IMR-90 (cell line): ENCODE results near the gene CFAP97D2.

Experiments used
- CEBPB ChIP-seq: IDR thresholded peaks from 2 replicates; pipeline ENCODE4 v1.6.1; 2012; ENCODE audit warnings: low read depth, low read length, improper control_type of control experiment
- MXI1 ChIP-seq: IDR thresholded peaks from 2 replicates; pipeline ENCODE4 v1.6.1; 2012; ENCODE audit warnings: low read depth, mild to moderate bottlenecking, low read length, moderate library complexity, borderline replicate concordance
- POLR2A ChIP-seq: IDR thresholded peaks from 2 replicates; pipeline ENCODE4 v1.6.1; 2012; ENCODE audit warnings: mild to moderate bottlenecking, low read depth, low read length
- RAD21 ChIP-seq: IDR thresholded peaks from 2 replicates; pipeline ENCODE4 v1.6.1; 2012; ENCODE audit warnings: low read length, improper control_type of control experiment
- RCOR1 ChIP-seq: IDR thresholded peaks from 2 replicates; pipeline ENCODE4 v1.6.1; 2012; ENCODE audit warnings: mild to moderate bottlenecking, low read length, improper control_type of control experiment; ENCODE audit not compliant: insufficient replicate concordance
- SMC3 ChIP-seq: fragments of 150-350 bp; IDR thresholded peaks from 2 replicates; pipeline ENCODE4 v1.6.1; 2016; ENCODE audit warnings: low read depth, mild to moderate bottlenecking, antibody characterized with exemption, low read length, moderate library complexity
- TF ChIP-seq, protein P1 (sequence below): conservative IDR thresholded peaks from 2 replicates; pipeline ENCODE4 v1.5.1; 2012; ENCODE audit warnings: mild to moderate bottlenecking, low read depth, low read length, improper control_type of control experiment
- TF ChIP-seq, protein P2 (sequence below): fragments of 150-350 bp; IDR thresholded peaks from 2 replicates; pipeline ENCODE4 v1.6.1; 2016; ENCODE audit warnings: low read depth, mild to moderate bottlenecking, low read length, moderate library complexity, borderline replicate concordance
- TF ChIP-seq, protein P3 (sequence below): fragments of 150-350 bp; IDR thresholded peaks from 2 replicates; pipeline ENCODE4 v1.6.1; 2017; ENCODE audit warnings: mild to moderate bottlenecking, antibody characterized with exemption, low read length, low read depth

DNA sequence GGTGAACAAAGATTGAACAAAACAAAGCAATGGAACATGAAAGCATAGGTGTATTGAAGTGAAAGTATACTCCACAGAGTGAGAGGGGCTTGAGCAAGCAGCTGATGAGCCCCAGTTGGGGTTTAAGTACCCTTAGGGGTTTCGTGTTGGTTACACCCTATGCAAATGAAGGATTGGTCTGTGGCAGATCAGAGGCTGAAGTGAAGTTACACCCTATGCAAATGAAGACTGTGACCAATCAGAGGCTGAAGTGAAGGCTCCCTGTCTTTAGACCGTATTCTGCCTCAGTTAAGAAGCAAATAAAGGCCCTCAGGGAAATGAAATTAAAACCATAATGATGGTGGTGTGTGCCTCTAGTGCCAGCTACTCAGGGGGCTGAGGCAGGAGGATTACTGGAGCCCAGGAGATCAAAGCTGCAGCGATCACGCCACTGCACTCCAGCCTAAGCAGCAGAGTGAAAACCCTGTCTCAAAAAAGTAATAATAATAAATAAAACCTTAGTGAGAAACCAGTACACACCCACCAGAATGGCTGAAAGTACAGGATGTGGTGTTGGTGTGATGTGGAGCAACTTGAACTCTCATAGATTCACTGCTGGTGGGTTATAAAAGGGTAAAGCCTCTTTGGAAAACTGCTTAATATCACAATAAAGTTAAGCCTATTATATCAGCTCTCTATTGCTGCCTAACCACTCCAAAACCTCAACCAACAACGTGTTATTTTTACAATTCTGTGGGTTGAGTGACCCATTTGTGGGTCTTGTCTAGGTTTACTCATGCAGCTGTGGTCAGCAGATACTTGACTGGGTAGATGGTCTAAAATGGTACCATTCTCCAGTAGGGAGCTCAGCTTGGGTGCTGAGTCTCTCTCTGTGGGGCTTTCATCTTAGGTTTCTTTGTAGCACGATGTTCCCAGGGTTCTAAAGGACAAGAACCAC lies 89.6 kb downstream of the CFAP97D2 start:
- TF ChIP-seq RAD21 (no peak), CEBPB (no peak), POLR2A (no peak), MXI1 (no peak), RCOR1 (no peak), SMC3 (no peak)
- TF ChIP-seq, protein P1, sequence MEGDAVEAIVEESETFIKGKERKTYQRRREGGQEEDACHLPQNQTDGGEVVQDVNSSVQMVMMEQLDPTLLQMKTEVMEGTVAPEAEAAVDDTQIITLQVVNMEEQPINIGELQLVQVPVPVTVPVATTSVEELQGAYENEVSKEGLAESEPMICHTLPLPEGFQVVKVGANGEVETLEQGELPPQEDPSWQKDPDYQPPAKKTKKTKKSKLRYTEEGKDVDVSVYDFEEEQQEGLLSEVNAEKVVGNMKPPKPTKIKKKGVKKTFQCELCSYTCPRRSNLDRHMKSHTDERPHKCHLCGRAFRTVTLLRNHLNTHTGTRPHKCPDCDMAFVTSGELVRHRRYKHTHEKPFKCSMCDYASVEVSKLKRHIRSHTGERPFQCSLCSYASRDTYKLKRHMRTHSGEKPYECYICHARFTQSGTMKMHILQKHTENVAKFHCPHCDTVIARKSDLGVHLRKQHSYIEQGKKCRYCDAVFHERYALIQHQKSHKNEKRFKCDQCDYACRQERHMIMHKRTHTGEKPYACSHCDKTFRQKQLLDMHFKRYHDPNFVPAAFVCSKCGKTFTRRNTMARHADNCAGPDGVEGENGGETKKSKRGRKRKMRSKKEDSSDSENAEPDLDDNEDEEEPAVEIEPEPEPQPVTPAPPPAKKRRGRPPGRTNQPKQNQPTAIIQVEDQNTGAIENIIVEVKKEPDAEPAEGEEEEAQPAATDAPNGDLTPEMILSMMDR, result no peak
- TF ChIP-seq, protein P2, sequence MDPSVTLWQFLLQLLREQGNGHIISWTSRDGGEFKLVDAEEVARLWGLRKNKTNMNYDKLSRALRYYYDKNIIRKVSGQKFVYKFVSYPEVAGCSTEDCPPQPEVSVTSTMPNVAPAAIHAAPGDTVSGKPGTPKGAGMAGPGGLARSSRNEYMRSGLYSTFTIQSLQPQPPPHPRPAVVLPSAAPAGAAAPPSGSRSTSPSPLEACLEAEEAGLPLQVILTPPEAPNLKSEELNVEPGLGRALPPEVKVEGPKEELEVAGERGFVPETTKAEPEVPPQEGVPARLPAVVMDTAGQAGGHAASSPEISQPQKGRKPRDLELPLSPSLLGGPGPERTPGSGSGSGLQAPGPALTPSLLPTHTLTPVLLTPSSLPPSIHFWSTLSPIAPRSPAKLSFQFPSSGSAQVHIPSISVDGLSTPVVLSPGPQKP, result no peak
- TF ChIP-seq, protein P3, sequence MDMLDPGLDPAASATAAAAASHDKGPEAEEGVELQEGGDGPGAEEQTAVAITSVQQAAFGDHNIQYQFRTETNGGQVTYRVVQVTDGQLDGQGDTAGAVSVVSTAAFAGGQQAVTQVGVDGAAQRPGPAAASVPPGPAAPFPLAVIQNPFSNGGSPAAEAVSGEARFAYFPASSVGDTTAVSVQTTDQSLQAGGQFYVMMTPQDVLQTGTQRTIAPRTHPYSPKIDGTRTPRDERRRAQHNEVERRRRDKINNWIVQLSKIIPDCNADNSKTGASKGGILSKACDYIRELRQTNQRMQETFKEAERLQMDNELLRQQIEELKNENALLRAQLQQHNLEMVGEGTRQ, result no peak
